Mucosa of stomach (tissue), 1 donor: ENCODE measurements around the gene EXPH5.

Source experiments
- H3K27me3 ChIP-seq: one replicate; pipeline ENCODE4 v1.7.0; 2013; ENCODE audit warnings: mild to moderate bottlenecking, low read length; ENCODE audit not compliant: control insufficient read depth, insufficient read depth
- H3K36me3 ChIP-seq: one replicate; pipeline ENCODE4 v1.7.0; 2013; ENCODE audit warnings: low read length; ENCODE audit not compliant: control insufficient read depth, insufficient read depth
- H3K4me1 ChIP-seq: one replicate; pipeline ENCODE4 v1.7.0; 2013; ENCODE audit warnings: mild to moderate bottlenecking, low read length; ENCODE audit not compliant: control insufficient read depth, insufficient read depth
- H3K4me3 ChIP-seq: one replicate; pipeline ENCODE4 v1.7.0; 2013; ENCODE audit warnings: low read length
- H3K9ac ChIP-seq: one replicate; pipeline ENCODE4 v1.7.0; 2013; ENCODE audit warnings: mild to moderate bottlenecking, low read length, moderate library complexity
- H3K9me3 ChIP-seq: one replicate; pipeline ENCODE4 v1.7.0; 2013; ENCODE audit warnings: mild to moderate bottlenecking, low read length, moderate library complexity; ENCODE audit not compliant: control insufficient read depth
- donor health status: Pancreatic carcinoma.

The EXPH5 gene

GRCh38 chr11:108580043-108580442, 13.5 kb downstream of the EXPH5 start:
- Histone ChIP-seq H3K9me3 (no peaks in the 10 kb centered on the region), H3K9ac (no peak overlapping the region), H3K36me3 (no peaks in the 10 kb centered on the region), H3K27me3 (no peaks in the 10 kb centered on the region), H3K4me1 (no peaks in the 10 kb centered on the region), H3K4me3 (no peak overlapping the region)

GRCh38 chr11:108576523-108576922, 17.0 kb downstream of the EXPH5 start:
- no peaks in the 10 kb centered on the region for H3K9me3 ChIP-seq
- H3K4me1 ChIP-seq = peaks cover under 1% of the 10 kb centered on the region
- no peaks in the 10 kb centered on the region for H3K36me3 ChIP-seq
- H3K4me3 ChIP-seq = no peak overlapping the region
- H3K27me3 ChIP-seq = no peaks in the 10 kb centered on the region
- H3K9ac ChIP-seq = no peak overlapping the region

- H3K9ac ChIP-seq = no peak overlapping the region
- H3K36me3 ChIP-seq = no peaks in the 10 kb centered on the region
- H3K4me3 ChIP-seq = no peak overlapping the region
- no peaks in the 10 kb centered on the region for H3K9me3 ChIP-seq
- H3K27me3 ChIP-seq = no peaks in the 10 kb centered on the region
- peaks cover 9% of the 10 kb centered on the region for H3K4me1 ChIP-seq
Measured at GRCh38 chr11:108574675-108575074, 18.9 kb downstream of the EXPH5 start.

GRCh38 chr11:108571001-108571400, 22.6 kb downstream of the EXPH5 start:
- Histone ChIP-seq H3K9ac (no peak overlapping the region), H3K36me3 (no peaks in the 10 kb centered on the region), H3K27me3 (no peaks in the 10 kb centered on the region), H3K4me3 (no peak overlapping the region), H3K9me3 (no peaks in the 10 kb centered on the region), H3K4me1 (peaks cover 9% of the 10 kb centered on the region)

GRCh38 chr11:108569896-108570295, 23.7 kb downstream of the EXPH5 start:
- Histone ChIP-seq H3K4me1 (peaks cover 15% of the 10 kb centered on the region), H3K9me3 (no peaks in the 10 kb centered on the region), H3K4me3 (no peak overlapping the region), H3K36me3 (no peaks in the 10 kb centered on the region), H3K27me3 (no peaks in the 10 kb centered on the region), H3K9ac (no peak overlapping the region)

GRCh38 chr11:108568195-108568858, 25.2 kb downstream of the EXPH5 start:
- H3K4me1 ChIP-seq = peaks cover 15% of the 10 kb centered on the region
- H3K9me3 ChIP-seq = no peaks in the 10 kb centered on the region
- no peaks in the 10 kb centered on the region for H3K36me3 ChIP-seq
- no peak overlapping the region for H3K4me3 ChIP-seq
- H3K27me3 ChIP-seq = no peaks in the 10 kb centered on the region
- no peak overlapping the region for H3K9ac ChIP-seq

DNA sequence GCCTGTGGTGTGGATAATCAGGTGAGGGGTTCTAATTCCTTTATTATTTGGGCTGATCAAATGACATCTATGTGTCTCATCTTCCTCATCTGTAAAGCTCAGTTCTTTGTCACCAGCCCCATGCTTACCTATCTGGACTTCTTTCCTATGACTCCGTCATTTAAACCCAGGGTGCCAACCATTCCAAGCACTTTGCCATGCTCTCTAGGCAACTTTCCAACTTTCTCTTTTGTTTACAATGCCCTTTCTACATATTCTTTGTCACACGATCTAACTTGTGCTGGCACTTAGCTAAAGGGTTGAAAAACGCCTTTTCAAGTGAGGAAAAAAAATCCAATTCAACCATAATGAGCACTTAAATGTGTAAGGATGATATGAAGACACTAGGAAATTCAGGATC, 27.9 kb downstream of the EXPH5 start:
- H3K4me1 ChIP-seq = peaks cover 6% of the 10 kb centered on the region
- H3K27me3 ChIP-seq = no peaks in the 10 kb centered on the region
- no peaks in the 10 kb centered on the region for H3K36me3 ChIP-seq
- H3K9ac ChIP-seq = no peak overlapping the region
- no peak overlapping the region for H3K4me3 ChIP-seq
- no peaks in the 10 kb centered on the region for H3K9me3 ChIP-seq

DNA sequence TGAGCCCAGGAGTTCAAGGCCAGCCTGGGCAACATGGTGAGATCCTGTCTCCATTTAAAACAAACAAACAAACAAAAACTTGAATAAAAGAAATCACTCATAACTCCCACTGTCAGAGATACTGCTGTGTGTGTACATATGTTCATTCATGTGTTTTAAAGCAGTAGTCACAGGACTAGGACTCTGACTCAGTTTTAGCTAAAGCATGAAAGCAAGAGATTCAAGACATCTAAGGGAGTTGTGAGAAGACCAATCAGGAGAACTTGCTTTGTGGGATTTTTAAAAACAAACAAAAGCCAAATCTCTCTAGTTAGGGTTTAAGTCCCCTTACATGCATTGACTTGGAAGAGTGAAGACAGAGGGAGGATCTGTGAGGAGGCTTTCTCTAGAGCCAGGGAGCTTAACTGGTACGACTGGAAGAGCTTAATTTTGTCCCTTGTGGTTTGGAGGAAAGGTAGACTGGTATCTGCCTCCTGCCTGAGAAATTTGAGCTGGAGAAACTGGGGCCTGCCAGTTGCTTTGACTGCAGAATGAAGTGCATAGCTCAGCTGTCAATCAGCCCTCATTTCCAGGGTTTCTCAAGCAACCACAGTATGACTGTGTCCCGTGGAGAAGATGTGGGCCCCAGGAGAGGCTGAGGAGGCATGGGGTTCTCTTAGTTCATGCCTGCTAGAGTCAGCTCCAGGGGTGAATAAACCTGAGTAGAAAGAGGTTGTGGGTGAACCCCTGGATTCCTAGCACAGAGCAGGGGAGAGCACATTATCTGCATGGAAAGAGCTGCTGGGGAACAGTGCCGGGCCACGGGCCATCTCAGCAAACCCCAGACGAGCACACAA, 30.6 kb downstream of the EXPH5 start:
- no peaks in the 10 kb centered on the region for H3K9me3 ChIP-seq
- no peaks in the 10 kb centered on the region for H3K27me3 ChIP-seq
- no peaks in the 10 kb centered on the region for H3K36me3 ChIP-seq
- no peak overlapping the region for H3K4me3 ChIP-seq
- H3K4me1 ChIP-seq = peaks cover 6% of the 10 kb centered on the region
- H3K9ac ChIP-seq = no peak overlapping the region

GRCh38 chr11:108561535-108561991, 32.0 kb downstream of the EXPH5 start:
- H3K9me3 ChIP-seq = no peaks in the 10 kb centered on the region
- H3K9ac ChIP-seq = no peak overlapping the region
- no peaks in the 10 kb centered on the region for H3K27me3 ChIP-seq
- H3K36me3 ChIP-seq = no peaks in the 10 kb centered on the region
- no peak overlapping the region for H3K4me3 ChIP-seq
- H3K4me1 ChIP-seq = peaks cover 6% of the 10 kb centered on the region

DNA sequence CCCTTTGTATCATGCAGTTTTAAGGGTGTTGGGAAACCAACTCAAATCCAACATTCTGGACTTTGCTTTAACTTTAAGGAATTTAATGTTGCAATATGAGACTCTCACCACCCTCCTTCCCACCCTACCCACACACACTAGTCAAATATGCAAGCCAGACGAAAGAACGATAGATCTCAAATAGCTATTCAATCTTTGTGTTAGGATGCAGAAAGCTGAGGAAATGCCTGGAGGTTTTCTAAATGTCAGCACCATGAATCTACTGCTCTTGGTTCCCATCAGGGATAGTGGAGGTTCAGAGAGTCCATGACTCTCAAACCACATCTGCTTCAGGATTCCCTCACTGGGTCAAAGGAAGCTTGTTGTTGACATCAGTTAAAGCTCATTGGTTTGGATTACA, 33.7 kb downstream of the EXPH5 start:
- Histone ChIP-seq H3K27me3 (no peaks in the 10 kb centered on the region), H3K36me3 (no peaks in the 10 kb centered on the region), H3K9me3 (no peaks in the 10 kb centered on the region), H3K9ac (no peak overlapping the region), H3K4me3 (no peak overlapping the region), H3K4me1 (no peaks in the 10 kb centered on the region)

- no peak overlapping the region for H3K4me3 ChIP-seq
- no peaks in the 10 kb centered on the region for H3K4me1 ChIP-seq
- no peaks in the 10 kb centered on the region for H3K27me3 ChIP-seq
- H3K36me3 ChIP-seq = no peaks in the 10 kb centered on the region
- H3K9me3 ChIP-seq = no peaks in the 10 kb centered on the region
- H3K9ac ChIP-seq = no peak overlapping the region
Measured at GRCh38 chr11:108559340-108559739, 34.2 kb downstream of the EXPH5 start.

DNA sequence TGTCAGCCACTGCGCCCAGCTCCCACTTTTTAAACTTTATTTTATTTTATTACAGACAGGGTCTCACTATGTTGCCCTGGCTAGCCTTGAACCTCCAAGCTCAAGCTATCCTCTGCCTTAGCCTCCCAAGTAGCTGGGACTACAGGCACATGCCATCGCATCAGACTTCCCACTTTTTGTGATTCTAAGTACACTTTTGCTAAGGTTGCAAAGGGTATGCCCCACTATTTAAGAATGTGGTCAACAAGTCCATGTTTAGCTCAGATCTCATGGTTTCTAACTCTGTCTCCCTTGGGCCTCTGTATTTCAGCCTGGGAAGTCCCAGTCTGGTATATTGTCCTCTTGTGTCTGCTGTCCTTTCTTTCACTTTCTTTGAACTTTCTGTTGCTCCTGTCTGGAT, 35.3 kb downstream of the EXPH5 start:
- Histone ChIP-seq H3K9me3 (no peaks in the 10 kb centered on the region), H3K36me3 (no peaks in the 10 kb centered on the region), H3K27me3 (no peaks in the 10 kb centered on the region), H3K4me3 (no peak overlapping the region), H3K4me1 (no peaks in the 10 kb centered on the region), H3K9ac (no peak overlapping the region)
